Epithelial cell of proximal tubule (primary cell): ENCODE measurements around the gene DNER. TPM values are rescaled to one million over a fixed set of nuclear protein-coding genes. Genes with fewer than 3 reads are reported as not detected.
A peak's percentile ranks its signal among the peaks of the same experiment; 100 is the strongest.

Experiments
- DNase-seq: peaks from one replicate; pipeline ENCODE4 v3.0.0-alpha.2; 2011; ENCODE audit warnings: low read depth
- H3K4me3 ChIP-seq: 2 replicates; pipeline ENCODE4 v1.5.1; 2011; ENCODE audit warnings: low read depth, mild to moderate bottlenecking, low read length
- total RNA-seq: library from RNA; depleted of rRNA; stranded (reverse); fragments of >200 nt; gene quantifications from 2 replicates; pipeline ENCODE4 v1.2.3, GENCODE V29; 2015
- TF ChIP-seq, protein P1 (sequence below): conservative IDR thresholded peaks from 2 replicates; pipeline ENCODE4 v1.5.1; 2012; ENCODE audit warnings: low read depth, mild to moderate bottlenecking, low read length

DNER gene
- total RNA-seq, 1 donor from 2014 or later: 2.7 TPM

DNA sequence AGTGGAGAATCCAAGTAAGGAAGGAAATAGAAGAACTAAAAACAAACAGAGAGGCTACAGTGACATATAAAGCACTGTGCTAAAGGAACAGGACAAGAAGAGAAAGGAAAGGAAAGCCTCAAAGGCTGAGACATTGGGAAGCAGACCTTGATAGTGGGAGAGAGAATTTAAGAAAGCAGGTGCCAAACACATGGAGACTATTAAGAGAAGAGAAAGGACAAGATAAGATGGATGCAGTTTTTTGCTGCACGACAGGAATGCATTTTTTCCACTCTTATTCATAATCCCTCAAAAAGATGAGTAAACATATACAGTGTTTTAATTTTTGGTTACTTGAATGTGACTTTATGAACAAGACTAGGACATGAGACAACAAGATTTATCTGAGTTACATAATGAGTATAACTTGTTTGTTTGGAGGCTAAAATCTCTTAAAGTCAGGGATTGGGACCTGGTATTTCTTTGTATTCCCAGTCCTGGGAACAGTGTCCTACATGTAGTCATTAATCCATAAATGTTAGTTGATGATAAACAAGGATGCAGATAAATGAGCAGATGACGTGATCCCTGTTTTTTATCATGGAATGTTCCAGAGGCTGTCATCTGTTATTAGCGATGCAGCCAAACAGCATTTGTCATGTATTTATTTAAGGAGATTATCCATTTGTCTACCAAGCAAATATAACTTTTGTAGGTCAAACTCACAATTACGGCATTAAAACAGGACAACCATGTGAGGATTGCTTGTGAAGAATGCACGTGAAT lies 141.7 kb downstream of the DNER start:
- H3K4me3 ChIP-seq: no peak overlapping the region
- TF ChIP-seq, protein P1, sequence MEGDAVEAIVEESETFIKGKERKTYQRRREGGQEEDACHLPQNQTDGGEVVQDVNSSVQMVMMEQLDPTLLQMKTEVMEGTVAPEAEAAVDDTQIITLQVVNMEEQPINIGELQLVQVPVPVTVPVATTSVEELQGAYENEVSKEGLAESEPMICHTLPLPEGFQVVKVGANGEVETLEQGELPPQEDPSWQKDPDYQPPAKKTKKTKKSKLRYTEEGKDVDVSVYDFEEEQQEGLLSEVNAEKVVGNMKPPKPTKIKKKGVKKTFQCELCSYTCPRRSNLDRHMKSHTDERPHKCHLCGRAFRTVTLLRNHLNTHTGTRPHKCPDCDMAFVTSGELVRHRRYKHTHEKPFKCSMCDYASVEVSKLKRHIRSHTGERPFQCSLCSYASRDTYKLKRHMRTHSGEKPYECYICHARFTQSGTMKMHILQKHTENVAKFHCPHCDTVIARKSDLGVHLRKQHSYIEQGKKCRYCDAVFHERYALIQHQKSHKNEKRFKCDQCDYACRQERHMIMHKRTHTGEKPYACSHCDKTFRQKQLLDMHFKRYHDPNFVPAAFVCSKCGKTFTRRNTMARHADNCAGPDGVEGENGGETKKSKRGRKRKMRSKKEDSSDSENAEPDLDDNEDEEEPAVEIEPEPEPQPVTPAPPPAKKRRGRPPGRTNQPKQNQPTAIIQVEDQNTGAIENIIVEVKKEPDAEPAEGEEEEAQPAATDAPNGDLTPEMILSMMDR: no peak
- DNase-seq: no peak

DNA sequence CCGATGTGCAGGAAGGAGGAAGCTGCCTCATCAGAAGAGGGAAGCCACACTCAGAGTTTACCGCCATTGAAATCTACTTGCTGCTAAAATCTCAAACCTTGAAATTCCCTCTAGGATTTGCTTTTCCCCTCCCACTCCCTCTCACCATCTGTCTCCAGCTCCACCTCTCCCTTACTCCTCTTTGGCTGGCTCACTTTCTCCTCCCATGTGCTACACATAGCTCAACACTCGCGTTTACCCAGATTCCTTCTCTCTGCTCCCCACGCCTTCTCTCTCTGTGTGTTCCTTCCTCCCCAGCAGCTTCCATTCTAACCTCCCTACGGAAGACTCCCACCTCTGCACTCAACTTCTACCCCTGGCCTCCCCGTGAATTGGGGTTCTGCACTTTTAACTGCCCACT lies 143.1 kb downstream of the DNER start:
- no peak overlapping the region for H3K4me3 ChIP-seq
- TF ChIP-seq, protein P1: no peak
- DNase-seq: no peak

DNA sequence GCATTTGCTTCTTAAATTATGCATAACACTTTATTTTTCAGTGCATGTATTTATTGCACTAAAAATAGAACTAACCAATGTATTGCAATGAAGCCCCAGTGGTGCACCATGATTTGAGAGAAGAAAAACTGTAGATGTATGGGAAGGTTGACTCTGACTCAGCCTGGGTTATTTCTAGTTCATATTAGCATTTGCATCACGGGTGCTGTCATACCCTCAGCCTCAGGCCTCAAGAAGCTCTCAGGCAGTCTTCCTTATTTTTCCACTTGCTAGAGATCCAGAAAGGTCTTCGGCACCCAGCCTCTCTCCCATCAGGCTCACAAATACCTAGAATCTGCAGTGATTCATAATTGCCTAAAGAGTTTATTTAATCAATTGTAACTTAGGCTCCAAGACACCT lies 148.0 kb downstream of the DNER start:
- DNase-seq: no peak
- TF ChIP-seq, protein P1: no peak
- no peak overlapping the region for H3K4me3 ChIP-seq

DNA sequence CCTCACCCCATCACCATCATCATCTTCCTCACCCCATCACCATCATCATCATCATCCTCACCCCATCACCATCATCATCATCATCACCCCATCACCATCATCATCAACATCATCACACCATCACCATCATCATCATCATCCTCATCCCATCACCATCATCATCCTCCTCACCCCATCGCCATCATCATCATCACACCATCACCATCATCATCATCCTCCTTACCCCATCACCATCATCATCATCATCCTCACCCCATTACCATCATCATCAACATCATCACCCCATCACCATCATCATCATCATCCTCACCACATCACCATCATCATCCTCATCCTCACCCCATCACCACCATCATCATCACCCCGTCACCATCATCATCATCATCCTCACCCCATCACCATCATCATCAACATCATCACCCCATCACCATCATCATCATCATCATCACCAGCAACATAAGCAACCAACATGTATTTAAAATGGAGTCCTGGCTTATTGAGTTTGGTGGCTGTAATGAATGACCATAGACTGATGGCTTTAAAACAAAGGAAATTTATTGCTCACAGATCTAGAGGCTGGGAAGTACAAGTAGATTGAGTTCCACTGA lies 150.0 kb downstream of the DNER start:
- no peak overlapping the region for H3K4me3 ChIP-seq
- TF ChIP-seq, protein P1: no peak
- no peak for DNase-seq

DNA sequence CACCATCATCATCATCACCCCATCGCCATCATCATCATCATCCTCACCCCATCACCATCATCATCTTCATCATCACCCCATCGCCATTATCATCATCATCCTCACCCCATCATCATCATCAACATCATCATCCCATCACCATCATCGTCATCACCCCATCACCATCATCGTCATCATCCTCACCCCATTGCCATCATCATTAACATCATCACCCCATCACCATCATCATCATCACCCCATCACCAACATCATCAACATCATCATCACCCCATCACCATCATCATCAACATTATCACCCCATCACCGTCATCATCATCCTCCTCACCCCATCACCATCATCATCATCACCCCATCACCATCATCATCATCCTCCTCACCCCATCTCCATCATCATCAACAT lies 151.0 kb downstream of the DNER start:
- DNase-seq: no peak

DNA sequence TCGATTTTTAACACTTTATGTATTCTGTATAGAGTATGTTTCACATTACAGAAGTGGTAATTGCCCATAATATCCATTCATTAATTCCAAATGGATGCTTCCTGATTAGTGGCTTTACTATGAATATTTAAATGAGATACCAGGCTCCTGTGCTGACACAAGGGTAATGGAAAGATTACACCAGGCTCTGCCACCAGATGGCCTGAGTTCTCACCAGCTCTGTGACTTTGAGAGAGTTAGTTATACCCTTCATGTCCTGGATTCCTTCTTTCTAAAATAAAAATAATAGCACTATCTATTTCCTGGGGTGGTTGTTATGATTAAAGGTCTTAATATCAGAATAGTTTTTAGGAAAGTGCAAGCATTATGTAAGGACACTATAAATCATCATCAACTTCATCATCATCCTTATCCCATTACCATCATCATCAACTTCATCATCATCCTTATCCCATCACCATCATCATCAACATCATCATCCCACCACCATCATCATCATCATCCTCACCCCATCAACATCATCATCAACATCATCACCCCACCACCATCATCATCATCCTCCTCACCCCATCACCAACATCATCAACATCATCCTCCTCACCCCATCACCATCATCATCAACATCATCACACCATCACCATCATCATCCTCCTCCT lies 151.8 kb downstream of the DNER start:
- TF ChIP-seq, protein P1: peak; percentile 16
- H3K4me3 ChIP-seq: no peak overlapping the region
- no peak for DNase-seq

More for the DNA sequence above, 151.0 kb downstream of the DNER start:
- no peak overlapping the region for H3K4me3 ChIP-seq
- TF ChIP-seq, protein P1: no peak
